Natural killer cell (primary cell): ENCODE results near the gene CHD6. TPM values are rescaled to one million over a fixed set of nuclear protein-coding genes. Genes with fewer than 3 reads are reported as not detected.

Experiments used
- ATAC-seq, 3 donors: fragments of 150-1000 bp in 2 of 3; fragments of 200-7000 bp in 1 of 3; cut with Tn5 transposase; 1 replicate in 1 of 3; 2 replicates in 2 of 3; pipeline ENCODE4 v1.10.0; 2021; ENCODE audit warnings: mild to moderate bottlenecking in 2 of 3, moderate library complexity in 2 of 3
- DNase-seq, 2 donors: peaks; one replicate each; pipeline versions ENCODE4 v3.0.0 to v3.0.0-alpha.2; 2013 to 2021; ENCODE audit warnings: mixed read lengths in 1 of 2
- H3K27ac ChIP-seq: one replicate; pipeline ENCODE4 v1.5.1; 2013; ENCODE audit warnings: mild to moderate bottlenecking, low read length
- H3K27me3 ChIP-seq: one replicate; pipeline ENCODE4 v1.6.1; 2013; ENCODE audit warnings: low read length; ENCODE audit not compliant: control insufficient read depth, insufficient read depth
- H3K36me3 ChIP-seq: one replicate; pipeline ENCODE4 v1.6.1; 2013; ENCODE audit warnings: low read length; ENCODE audit not compliant: control insufficient read depth, insufficient read depth
- H3K4me1 ChIP-seq: one replicate; pipeline ENCODE4 v1.6.1; 2013; ENCODE audit warnings: low read length; ENCODE audit not compliant: control insufficient read depth, insufficient read depth
- H3K4me3 ChIP-seq: one replicate; pipeline ENCODE4 v1.5.1; 2013; ENCODE audit warnings: low read length
- H3K9me3 ChIP-seq: one replicate; pipeline ENCODE4 v1.6.1; 2013; ENCODE audit warnings: low read length; ENCODE audit not compliant: control insufficient read depth, insufficient read depth
- H3K27ac Mint-ChIP-seq, 2 donors: one replicate each; pipeline ENCODE4 v1.8.0; 2022; ENCODE audit warnings: mild to moderate bottlenecking in 2 of 2, mixed read lengths in 2 of 2, moderate library complexity in 1 of 2
- H3K27me3 Mint-ChIP-seq, 2 donors: one replicate each; pipeline ENCODE4 v1.8.0; 2022; ENCODE audit warnings: low read depth in 2 of 2, mixed read lengths in 2 of 2
- H3K36me3 Mint-ChIP-seq: one replicate; pipeline ENCODE4 v1.8.0; 2022; ENCODE audit warnings: mixed read lengths
- H3K4me1 Mint-ChIP-seq, 2 donors: one replicate each; pipeline ENCODE4 v1.8.0; 2022; ENCODE audit warnings: mixed read lengths in 2 of 2
- H3K4me3 Mint-ChIP-seq: one replicate; pipeline ENCODE4 v1.8.0; 2022; ENCODE audit warnings: mild to moderate bottlenecking, moderate library complexity, mixed read lengths
- H3K9me3 Mint-ChIP-seq, 2 donors: one replicate each; pipeline ENCODE4 v1.8.0; 2022; ENCODE audit warnings: mixed read lengths in 2 of 2
- WGBS: methylation state at CpG from one replicate; pipeline ENCODE4 v1.1.7; 2013; ENCODE audit warnings: missing lambda C conversion rate; ENCODE audit not compliant: insufficient coverage; 5-methylcytosine and 5-hydroxymethylcytosine counted together
- intact Hi-C: fragments of 100-400 bp; cut with micrococcal nuclease; formaldehyde crosslinking; loops from one replicate; pipeline ENCODE4 v1.14.2; 2022
- total RNA-seq, 4 donors: library from RNA; stranded (reverse); fragments of 120-200 nt in 1 of 4; gene quantifications; one replicate each; pipeline versions ENCODE4 v1.2.3 to v1.2.4, GENCODE V29; 2013 to 2022
- TF ChIP-seq, protein P1 (sequence below): fragments of 200-600 bp; IDR thresholded peaks from one replicate; pipeline ENCODE4 v1.8.0; 2022; ENCODE audit warnings: antibody characterized with exemption

CHD6 gene
- total RNA-seq, 3 donors from 2014 or later (not counting 1 experiment from before 2014, with no cell fraction given) = 82.8 to 96.6 (median 90.4) TPM

DNA sequence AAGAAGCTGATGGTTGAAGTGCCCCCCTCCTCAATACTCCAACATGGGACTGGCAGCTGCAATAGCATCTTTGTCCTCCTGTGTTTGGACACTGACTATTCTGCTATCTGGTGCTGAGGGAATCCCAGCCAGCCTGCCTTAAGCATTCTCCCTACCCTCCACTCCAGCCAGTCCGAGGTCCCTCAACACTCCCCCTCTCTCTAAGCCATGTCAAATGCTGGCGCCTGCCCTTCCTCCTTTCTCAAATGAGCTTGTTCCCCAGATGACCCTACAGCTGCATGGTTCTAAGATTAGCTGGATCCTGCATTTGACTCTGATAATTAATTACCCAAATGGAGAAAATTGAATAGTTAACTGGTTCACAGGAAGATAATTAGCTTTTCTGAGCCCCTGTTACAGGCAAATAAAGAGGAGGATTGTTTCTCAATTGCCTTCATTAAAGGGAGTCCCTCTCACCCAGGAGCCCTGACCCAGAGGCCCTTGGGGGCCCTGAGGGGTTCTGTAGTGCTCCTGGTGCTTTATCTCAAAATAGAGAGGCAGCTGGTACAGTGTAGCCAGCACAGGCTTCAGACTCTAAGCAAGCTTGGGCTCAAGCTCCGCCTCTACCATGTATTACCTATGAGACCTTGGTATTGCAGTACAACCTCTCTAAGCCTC, 37.9 kb upstream of the CHD6 start:
- Mint-ChIP-seq H3K4me3 (no peak overlapping the region), H3K27me3 (peaks cover 28 to 56% of the 10 kb centered on the region in 2 donors), H3K36me3 (no peaks in the 10 kb centered on the region), H3K9me3 (no peaks in the 10 kb centered on the region), H3K27ac (no peak overlapping the region), H3K4me1 (peaks cover 0 to 3% of the 10 kb centered on the region in 2 donors)
- ATAC-seq (no peak), DNase-seq (no peak)
- Histone ChIP-seq H3K27me3 (no peaks in the 10 kb centered on the region), H3K4me1 (no peaks in the 10 kb centered on the region), H3K27ac (no peak overlapping the region), H3K4me3 (no peak overlapping the region), H3K9me3 (no peaks in the 10 kb centered on the region), H3K36me3 (no peaks in the 10 kb centered on the region)
- TF ChIP-seq, protein P1, sequence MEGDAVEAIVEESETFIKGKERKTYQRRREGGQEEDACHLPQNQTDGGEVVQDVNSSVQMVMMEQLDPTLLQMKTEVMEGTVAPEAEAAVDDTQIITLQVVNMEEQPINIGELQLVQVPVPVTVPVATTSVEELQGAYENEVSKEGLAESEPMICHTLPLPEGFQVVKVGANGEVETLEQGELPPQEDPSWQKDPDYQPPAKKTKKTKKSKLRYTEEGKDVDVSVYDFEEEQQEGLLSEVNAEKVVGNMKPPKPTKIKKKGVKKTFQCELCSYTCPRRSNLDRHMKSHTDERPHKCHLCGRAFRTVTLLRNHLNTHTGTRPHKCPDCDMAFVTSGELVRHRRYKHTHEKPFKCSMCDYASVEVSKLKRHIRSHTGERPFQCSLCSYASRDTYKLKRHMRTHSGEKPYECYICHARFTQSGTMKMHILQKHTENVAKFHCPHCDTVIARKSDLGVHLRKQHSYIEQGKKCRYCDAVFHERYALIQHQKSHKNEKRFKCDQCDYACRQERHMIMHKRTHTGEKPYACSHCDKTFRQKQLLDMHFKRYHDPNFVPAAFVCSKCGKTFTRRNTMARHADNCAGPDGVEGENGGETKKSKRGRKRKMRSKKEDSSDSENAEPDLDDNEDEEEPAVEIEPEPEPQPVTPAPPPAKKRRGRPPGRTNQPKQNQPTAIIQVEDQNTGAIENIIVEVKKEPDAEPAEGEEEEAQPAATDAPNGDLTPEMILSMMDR = no peak
- intact Hi-C loops = no loop called here
- WGBS = 88% methylated on average over 3 of the region's 3 CpGs

DNA sequence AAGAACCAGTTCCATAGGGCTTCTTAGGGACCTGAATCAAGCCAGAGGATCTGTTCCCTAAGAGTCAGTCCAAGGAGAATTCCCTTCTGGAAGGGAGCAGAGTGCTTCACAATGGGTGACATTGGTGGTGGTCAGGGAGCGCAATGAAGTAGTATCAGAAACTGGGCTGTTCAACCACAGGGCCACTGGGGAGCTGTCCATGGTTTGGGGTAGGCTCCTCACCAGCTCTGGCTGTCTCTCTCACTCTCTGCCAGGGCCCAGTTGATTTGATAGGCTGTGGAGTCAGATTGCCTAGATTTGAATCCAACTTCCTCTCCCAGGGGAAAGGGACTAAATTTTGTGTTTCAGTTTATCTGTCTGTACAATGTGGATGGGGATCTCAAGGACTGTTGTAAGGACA, 36.7 kb upstream of the CHD6 start:
- Mint-ChIP-seq H3K9me3 (no peaks in the 10 kb centered on the region), H3K4me3 (no peak overlapping the region), H3K36me3 (no peaks in the 10 kb centered on the region), H3K27me3 (peaks cover 18 to 44% of the 10 kb centered on the region in 2 donors), H3K4me1 (peaks cover 0 to 3% of the 10 kb centered on the region in 2 donors), H3K27ac (no peak overlapping the region)
- TF ChIP-seq, protein P1 = no peak
- Histone ChIP-seq H3K9me3 (no peaks in the 10 kb centered on the region), H3K36me3 (no peaks in the 10 kb centered on the region), H3K4me1 (no peaks in the 10 kb centered on the region), H3K27ac (no peak overlapping the region), H3K27me3 (no peaks in the 10 kb centered on the region), H3K4me3 (no peak overlapping the region)
- intact Hi-C loops = no loop called here
- 89% methylated on average over 1 of the region's 1 CpG for WGBS
- ATAC-seq = no peak
- no peak for DNase-seq

DNA sequence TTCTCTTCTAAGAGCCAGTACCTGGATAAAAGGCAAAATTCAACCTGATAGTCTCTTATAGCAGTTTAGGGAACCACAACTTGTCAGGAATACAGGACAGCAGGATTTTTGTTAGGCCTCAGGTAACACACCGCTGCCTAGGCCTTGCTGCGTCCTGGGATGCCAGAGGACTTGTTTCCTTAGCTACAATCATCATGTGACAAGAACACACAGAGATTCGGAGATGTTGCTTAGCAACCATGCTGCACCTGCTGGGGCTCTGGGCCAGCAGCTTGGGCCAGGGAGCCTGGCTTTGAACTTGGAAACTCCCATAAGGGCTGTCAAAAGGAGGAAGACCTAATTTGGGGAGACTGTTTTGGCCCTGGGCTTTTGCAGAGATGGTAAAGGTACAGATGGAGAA, 36.1 kb upstream of the CHD6 start:
- H3K36me3 Mint-ChIP-seq = no peaks in the 10 kb centered on the region
- no peak overlapping the region for H3K4me3 ChIP-seq
- no peaks in the 10 kb centered on the region for H3K9me3 Mint-ChIP-seq
- ATAC-seq (no peak), DNase-seq (no peak)
- no peak overlapping the region for H3K27ac ChIP-seq
- peaks cover 0 to 3% of the 10 kb centered on the region in 2 donors for H3K4me1 Mint-ChIP-seq
- TF ChIP-seq, protein P1 = no peak
- H3K27me3 ChIP-seq = no peaks in the 10 kb centered on the region
- intact Hi-C loops = no loop called here
- no peaks in the 10 kb centered on the region for H3K4me1 ChIP-seq
- H3K36me3 ChIP-seq = no peaks in the 10 kb centered on the region
- H3K27ac Mint-ChIP-seq = no peak overlapping the region
- peaks cover 19 to 41% of the 10 kb centered on the region in 2 donors for H3K27me3 Mint-ChIP-seq
- no peak overlapping the region for H3K4me3 Mint-ChIP-seq
- WGBS = 85% methylated on average over 3 of the region's 3 CpGs
- no peaks in the 10 kb centered on the region for H3K9me3 ChIP-seq
